ENCODE measurements around the gene PGBD1.

The PGBD1 gene

DNA sequence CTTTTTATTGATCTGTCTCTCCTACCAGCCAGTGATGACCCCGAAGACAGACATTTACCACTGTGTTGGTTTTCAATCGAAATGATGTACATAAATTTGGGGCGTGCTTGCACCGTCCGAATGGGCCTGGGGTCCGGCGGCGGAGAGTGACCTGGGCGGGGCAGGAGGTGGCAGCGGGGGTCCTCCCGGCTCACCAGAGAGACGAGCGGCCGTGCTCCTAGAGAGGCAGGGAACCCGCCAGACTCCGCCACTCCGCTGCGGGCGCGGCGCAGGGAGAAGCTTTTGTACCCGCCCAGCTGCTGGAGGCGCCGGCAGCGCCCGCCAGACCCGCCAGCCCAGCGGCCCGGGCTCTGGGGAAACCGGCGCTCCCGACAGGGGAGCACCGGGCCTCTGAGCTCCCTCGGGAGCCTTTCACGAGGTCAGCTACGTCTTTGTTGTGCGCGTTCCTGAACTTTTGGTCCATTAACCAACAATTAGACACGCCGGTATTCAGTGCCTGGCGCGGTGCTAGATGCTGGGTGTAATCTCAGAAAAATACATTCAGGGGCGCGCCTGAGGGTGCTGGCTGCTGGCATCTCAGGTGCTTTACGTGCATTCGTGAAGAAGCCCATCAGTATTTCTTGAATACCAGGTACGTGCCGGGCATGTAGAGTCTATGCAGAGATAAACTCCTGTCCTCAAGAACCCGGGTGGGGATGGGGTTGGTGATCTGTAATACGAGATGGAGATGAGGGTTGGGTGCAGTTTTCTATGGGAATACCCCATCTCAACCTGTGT is at the start of gene PGBD1:
Gene PGBD1 (plus strand): TSS at position 285 of the 777 bp plus-strand sequence. CDS start 2,242 bp downstream, outside the sequence.
- Histone ChIP-seq H3K4me1 (ENCODE audit: control insufficient read depth in 1 of 2, insufficient read depth in 2 of 2, low read length in 2 of 2) (peaks cover 5 to 8% of the 10 kb centered on the region in 2 donors), H3K36me3 (ENCODE audit: control insufficient read depth in 1 of 2, insufficient read depth in 2 of 2, low read length in 2 of 2) (peaks cover 2 to 14% of the 10 kb centered on the region in 2 donors), H3K27me3 (ENCODE audit: control insufficient read depth in 1 of 2, insufficient read depth in 2 of 2, low read length in 2 of 2) (no peaks in the 10 kb centered on the region), H3K9me3 (ENCODE audit: control insufficient read depth in 1 of 2, low read length in 2 of 2) (peaks cover 0 to 6% of the 10 kb centered on the region in 2 donors), H3K4me3 (ENCODE audit: low read depth in 1 of 2, low read length in 2 of 2) (peak within 1 kb of the TSS; percentile 77 to 80), H3K27ac (ENCODE audit: low read depth, low read length) (no peak within 1 kb of the TSS), H3K9ac (ENCODE audit: low read depth in 1 of 2, low read length in 2 of 2) (peak within 1 kb of the TSS; percentile 49 to 59)

GRCh38 chr6:28232785-28233184 is 48.6 kb upstream of the PGBD1 start:
- Histone ChIP-seq H3K9me3 (ENCODE audit: control insufficient read depth in 1 of 2, low read length in 2 of 2) (no peaks in the 10 kb centered on the region), H3K27ac (ENCODE audit: low read depth, low read length) (no peak overlapping the region), H3K9ac (ENCODE audit: low read depth in 1 of 2, low read length in 2 of 2) (no peak overlapping the region), H3K27me3 (ENCODE audit: control insufficient read depth in 1 of 2, insufficient read depth in 2 of 2, low read length in 2 of 2) (no peaks in the 10 kb centered on the region), H3K4me1 (ENCODE audit: control insufficient read depth in 1 of 2, insufficient read depth in 2 of 2, low read length in 2 of 2) (no peaks in the 10 kb centered on the region), H3K4me3 (ENCODE audit: low read depth in 1 of 2, low read length in 2 of 2) (no peak overlapping the region), H3K36me3 (ENCODE audit: control insufficient read depth in 1 of 2, insufficient read depth in 2 of 2, low read length in 2 of 2) (peaks cover 16 to 44% of the 10 kb centered on the region in 2 donors)

DNA sequence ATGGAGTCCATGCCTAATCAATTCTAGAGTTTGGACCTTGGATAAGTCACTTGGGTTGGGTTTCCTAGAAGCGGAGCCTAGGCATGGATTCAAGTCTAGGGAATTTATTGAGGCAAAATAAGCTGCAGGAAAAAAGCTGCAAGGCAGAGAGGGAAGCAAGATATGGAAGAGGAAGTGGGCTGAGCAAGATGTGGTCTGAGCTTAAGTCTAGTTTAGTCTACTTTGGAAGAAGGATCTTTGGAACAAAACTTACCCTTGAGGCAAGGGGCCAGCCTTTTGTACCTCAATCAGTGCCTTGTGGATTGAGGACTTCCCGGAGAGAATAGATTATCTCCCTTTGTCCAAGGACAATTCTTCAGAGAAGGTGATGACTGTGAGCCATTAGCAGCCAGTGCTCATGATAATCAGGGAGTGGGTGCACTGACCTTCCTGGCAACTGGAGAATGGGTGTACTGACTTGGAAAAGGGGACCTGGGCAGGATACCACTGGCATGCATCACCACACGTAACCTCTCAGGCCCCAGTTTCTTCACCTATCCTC is 45.4 kb upstream of the PGBD1 start:
- H3K9me3 ChIP-seq (ENCODE audit: control insufficient read depth in 1 of 2, low read length in 2 of 2), result no peaks in the 10 kb centered on the region
- no peak overlapping the region for H3K9ac ChIP-seq (ENCODE audit: low read depth in 1 of 2, low read length in 2 of 2)
- no peaks in the 10 kb centered on the region for H3K27me3 ChIP-seq (ENCODE audit: control insufficient read depth in 1 of 2, insufficient read depth in 2 of 2, low read length in 2 of 2)
- H3K36me3 ChIP-seq (ENCODE audit: control insufficient read depth in 1 of 2, insufficient read depth in 2 of 2, low read length in 2 of 2), result peaks cover 4 to 19% of the 10 kb centered on the region in 2 donors
- no peaks in the 10 kb centered on the region for H3K4me1 ChIP-seq (ENCODE audit: control insufficient read depth in 1 of 2, insufficient read depth in 2 of 2, low read length in 2 of 2)
- no peak overlapping the region for H3K4me3 ChIP-seq (ENCODE audit: low read depth in 1 of 2, low read length in 2 of 2)
- H3K27ac ChIP-seq (ENCODE audit: low read depth, low read length), result no peak overlapping the region

DNA sequence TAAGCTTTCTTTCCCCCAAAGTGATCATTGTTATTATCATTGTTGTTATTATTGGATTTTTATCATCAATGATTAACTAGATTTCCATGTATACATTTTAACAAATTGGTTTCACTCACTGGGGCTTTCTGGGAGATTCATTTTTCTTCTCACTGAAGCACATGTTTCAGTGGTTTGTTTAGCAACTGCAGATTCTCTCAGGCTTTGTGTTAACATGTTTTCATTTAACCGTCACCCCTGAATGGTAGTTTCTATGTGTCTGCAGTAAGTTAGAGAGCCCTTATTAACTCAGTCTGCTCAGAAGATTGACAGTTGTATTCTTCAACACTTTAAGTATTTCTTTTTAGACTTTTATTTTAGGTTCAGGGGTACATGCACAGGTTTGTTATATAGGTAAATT is 41.7 kb upstream of the PGBD1 start:
- Histone ChIP-seq H3K4me1 (ENCODE audit: control insufficient read depth in 1 of 2, insufficient read depth in 2 of 2, low read length in 2 of 2) (no peaks in the 10 kb centered on the region), H3K36me3 (ENCODE audit: control insufficient read depth in 1 of 2, insufficient read depth in 2 of 2, low read length in 2 of 2) (peaks cover 0 to 4% of the 10 kb centered on the region in 2 donors), H3K9ac (ENCODE audit: low read depth in 1 of 2, low read length in 2 of 2) (no peak overlapping the region), H3K9me3 (ENCODE audit: control insufficient read depth in 1 of 2, low read length in 2 of 2) (no peaks in the 10 kb centered on the region), H3K27me3 (ENCODE audit: control insufficient read depth in 1 of 2, insufficient read depth in 2 of 2, low read length in 2 of 2) (no peaks in the 10 kb centered on the region), H3K4me3 (ENCODE audit: low read depth in 1 of 2, low read length in 2 of 2) (no peak overlapping the region), H3K27ac (ENCODE audit: low read depth, low read length) (no peak overlapping the region)

- Histone ChIP-seq H3K4me1 (ENCODE audit: control insufficient read depth in 1 of 2, insufficient read depth in 2 of 2, low read length in 2 of 2) (no peaks in the 10 kb centered on the region), H3K9ac (ENCODE audit: low read depth in 1 of 2, low read length in 2 of 2) (no peak overlapping the region), H3K27ac (ENCODE audit: low read depth, low read length) (no peak overlapping the region), H3K27me3 (ENCODE audit: control insufficient read depth in 1 of 2, insufficient read depth in 2 of 2, low read length in 2 of 2) (no peaks in the 10 kb centered on the region), H3K36me3 (ENCODE audit: control insufficient read depth in 1 of 2, insufficient read depth in 2 of 2, low read length in 2 of 2) (peaks cover 8 to 12% of the 10 kb centered on the region in 2 donors), H3K4me3 (ENCODE audit: low read depth in 1 of 2, low read length in 2 of 2) (no peak overlapping the region), H3K9me3 (ENCODE audit: control insufficient read depth in 1 of 2, low read length in 2 of 2) (no peaks in the 10 kb centered on the region)
Measured at GRCh38 chr6:28240471-28240870, 40.9 kb upstream of the PGBD1 start.

GRCh38 chr6:28243946-28244345 is 37.4 kb upstream of the PGBD1 start:
- H3K27me3 ChIP-seq (ENCODE audit: control insufficient read depth in 1 of 2, insufficient read depth in 2 of 2, low read length in 2 of 2), result no peaks in the 10 kb centered on the region
- H3K36me3 ChIP-seq (ENCODE audit: control insufficient read depth in 1 of 2, insufficient read depth in 2 of 2, low read length in 2 of 2), result peaks cover 13 to 36% of the 10 kb centered on the region in 2 donors
- no peak overlapping the region for H3K27ac ChIP-seq (ENCODE audit: low read depth, low read length)

GRCh38 chr6:28245206-28245941 is 36.0 kb upstream of the PGBD1 start:
- Histone ChIP-seq H3K4me3 (ENCODE audit: low read depth in 1 of 2, low read length in 2 of 2) (no peak overlapping the region), H3K9me3 (ENCODE audit: control insufficient read depth in 1 of 2, low read length in 2 of 2) (no peaks in the 10 kb centered on the region), H3K9ac (ENCODE audit: low read depth in 1 of 2, low read length in 2 of 2) (no peak overlapping the region), H3K36me3 (ENCODE audit: control insufficient read depth in 1 of 2, insufficient read depth in 2 of 2, low read length in 2 of 2) (peaks cover 13 to 38% of the 10 kb centered on the region in 2 donors), H3K27ac (ENCODE audit: low read depth, low read length) (no peak overlapping the region), H3K4me1 (ENCODE audit: control insufficient read depth in 1 of 2, insufficient read depth in 2 of 2, low read length in 2 of 2) (peaks cover 0 to 2% of the 10 kb centered on the region in 2 donors), H3K27me3 (ENCODE audit: control insufficient read depth in 1 of 2, insufficient read depth in 2 of 2, low read length in 2 of 2) (no peaks in the 10 kb centered on the region)

More at GRCh38 chr6:28243946-28244345, 37.4 kb upstream of the PGBD1 start:
- Histone ChIP-seq H3K9ac (ENCODE audit: low read depth in 1 of 2, low read length in 2 of 2) (no peak overlapping the region), H3K9me3 (ENCODE audit: control insufficient read depth in 1 of 2, low read length in 2 of 2) (no peaks in the 10 kb centered on the region), H3K4me3 (ENCODE audit: low read depth in 1 of 2, low read length in 2 of 2) (no peak overlapping the region), H3K4me1 (ENCODE audit: control insufficient read depth in 1 of 2, insufficient read depth in 2 of 2, low read length in 2 of 2) (no peaks in the 10 kb centered on the region)

GRCh38 chr6:28248916-28249315 is 32.5 kb upstream of the PGBD1 start:
- no peaks in the 10 kb centered on the region for H3K27me3 ChIP-seq (ENCODE audit: control insufficient read depth in 1 of 2, insufficient read depth in 2 of 2, low read length in 2 of 2)
- peaks cover 7 to 17% of the 10 kb centered on the region in 2 donors for H3K4me1 ChIP-seq (ENCODE audit: control insufficient read depth in 1 of 2, insufficient read depth in 2 of 2, low read length in 2 of 2)
- H3K4me3 ChIP-seq (ENCODE audit: low read depth in 1 of 2, low read length in 2 of 2), result no peak overlapping the region
- no peak overlapping the region for H3K9ac ChIP-seq (ENCODE audit: low read depth in 1 of 2, low read length in 2 of 2)
- H3K27ac ChIP-seq (ENCODE audit: low read depth, low read length), result no peak overlapping the region
- no peaks in the 10 kb centered on the region for H3K9me3 ChIP-seq (ENCODE audit: control insufficient read depth in 1 of 2, low read length in 2 of 2)
- H3K36me3 ChIP-seq (ENCODE audit: control insufficient read depth in 1 of 2, insufficient read depth in 2 of 2, low read length in 2 of 2), result peaks cover 13 to 38% of the 10 kb centered on the region in 2 donors

GRCh38 chr6:28250747-28251146 is 30.6 kb upstream of the PGBD1 start:
- Histone ChIP-seq H3K27ac (ENCODE audit: low read depth, low read length) (no peak overlapping the region), H3K9ac (ENCODE audit: low read depth in 1 of 2, low read length in 2 of 2) (no peak overlapping the region), H3K36me3 (ENCODE audit: control insufficient read depth in 1 of 2, insufficient read depth in 2 of 2, low read length in 2 of 2) (peaks cover 2 to 23% of the 10 kb centered on the region in 2 donors), H3K9me3 (ENCODE audit: control insufficient read depth in 1 of 2, low read length in 2 of 2) (no peaks in the 10 kb centered on the region), H3K4me3 (ENCODE audit: low read depth in 1 of 2, low read length in 2 of 2) (peak overlapping the region; percentile 99 to 100), H3K27me3 (ENCODE audit: control insufficient read depth in 1 of 2, insufficient read depth in 2 of 2, low read length in 2 of 2) (no peaks in the 10 kb centered on the region), H3K4me1 (ENCODE audit: control insufficient read depth in 1 of 2, insufficient read depth in 2 of 2, low read length in 2 of 2) (peaks cover 7 to 17% of the 10 kb centered on the region in 2 donors)

GRCh38 chr6:28251661-28252008 is 29.7 kb upstream of the PGBD1 start:
- peaks cover 0 to 14% of the 10 kb centered on the region in 2 donors for H3K36me3 ChIP-seq (ENCODE audit: control insufficient read depth in 1 of 2, insufficient read depth in 2 of 2, low read length in 2 of 2)
- H3K4me1 ChIP-seq (ENCODE audit: control insufficient read depth in 1 of 2, insufficient read depth in 2 of 2, low read length in 2 of 2), result peaks cover 7 to 17% of the 10 kb centered on the region in 2 donors
- H3K27me3 ChIP-seq (ENCODE audit: control insufficient read depth in 1 of 2, insufficient read depth in 2 of 2, low read length in 2 of 2), result no peaks in the 10 kb centered on the region
- H3K4me3 ChIP-seq (ENCODE audit: low read depth in 1 of 2, low read length in 2 of 2), result peak overlapping the region; percentile 99 to 100
- H3K9ac ChIP-seq (ENCODE audit: low read depth in 1 of 2, low read length in 2 of 2), result peak overlapping the region; percentile 69 to 77
- H3K27ac ChIP-seq (ENCODE audit: low read depth, low read length), result no peak overlapping the region
- no peaks in the 10 kb centered on the region for H3K9me3 ChIP-seq (ENCODE audit: control insufficient read depth in 1 of 2, low read length in 2 of 2)

Measured in duodenal mucosa (tissue), 2 donors.